Measurements from ENCODE around the gene SLC25A23.

SLC25A23 gene

GRCh38 chr19:6425732-6426620, 33.6 kb downstream of the SLC25A23 start:
- peak overlapping the region; percentile 0 for H2AK5ac ChIP-seq (ENCODE audit: low read depth, low read length)
- H4K8ac ChIP-seq (ENCODE audit: low read depth, low read length) = no peak overlapping the region
- H3K18ac ChIP-seq (ENCODE audit: low read length) = peak overlapping the region; percentile 78
- H3K4ac ChIP-seq (ENCODE audit: low read length) = no peak overlapping the region
- peaks cover 0 to 5% (median 4%) of the 10 kb centered on the region in 3 experiments for H3K27me3 ChIP-seq (ENCODE audit: control insufficient read depth in 3 of 3, insufficient read depth in 3 of 3, low read depth in 1 of 3, low read length in 3 of 3)
- no peak overlapping the region for H2BK120ac ChIP-seq (ENCODE audit: low read depth, low read length)
- peaks cover 12% of the 10 kb centered on the region for H3K79me1 ChIP-seq (ENCODE audit: low read depth, low read length)
- H3K4me1 ChIP-seq (ENCODE audit: control insufficient read depth in 2 of 2, insufficient read depth in 1 of 2, low read depth in 1 of 2, low read length in 2 of 2) = peaks cover 9 to 13% of the 10 kb centered on the region in 2 donors
- peak overlapping the region; percentile 52 for H3K27ac ChIP-seq (replicated peaks; ENCODE audit: low read length)
- H3K4me3 ChIP-seq (ENCODE audit: low read length in 2 of 2) = peak overlapping the region in 1 of 2 donors; percentile 63
- H2AFZ ChIP-seq (ENCODE audit: low read length) = peak overlapping the region; percentile 79
- no peak overlapping the region for H2BK5ac ChIP-seq (ENCODE audit: low read length)
- peak overlapping the region; percentile 60 for H2BK12ac ChIP-seq (ENCODE audit: low read length)
- peak overlapping the region; percentile 15 for H3K4me2 ChIP-seq (ENCODE audit: insufficient read depth, low read length, poor library complexity, severe bottlenecking)
- peak overlapping the region; percentile 28 for H3K14ac ChIP-seq (ENCODE audit: low read length)
- no peak overlapping the region for H3K9ac ChIP-seq (ENCODE audit: low read depth, low read length, poor library complexity)
- WGBS, 2 donors (ENCODE audit: extremely low coverage in 2 of 2, insufficient read length in 2 of 2, insufficient replicate concordance in 1 of 2) = no CpG with 5 or more reads among the region's 21 CpGs
- peak overlapping the region; percentile 11 for H2BK15ac ChIP-seq (ENCODE audit: low read length)
- peaks cover 4 to 5% of the 10 kb centered on the region in 2 donors for H3K9me3 ChIP-seq (replicated peaks in 1 of 2; ENCODE audit: control insufficient read depth in 2 of 2, insufficient read depth in 1 of 2, low read depth in 1 of 2, low read length in 2 of 2)
- H4K91ac ChIP-seq (ENCODE audit: low read depth, low read length, poor library complexity) = no peak overlapping the region
- no peak for DNase-seq (ENCODE audit: low spot score)
- peaks cover 14 to 25% of the 10 kb centered on the region in 2 donors for H3K36me3 ChIP-seq (replicated peaks in 1 of 2; ENCODE audit: control insufficient read depth in 2 of 2, insufficient read depth in 2 of 2, low read length in 2 of 2)
- no peak overlapping the region for H3K23ac ChIP-seq (ENCODE audit: low read depth, low read length, poor library complexity)

- WGBS, 2 donors (ENCODE audit: extremely low coverage in 2 of 2, insufficient read length in 2 of 2, insufficient replicate concordance in 1 of 2) = no CpG with 5 or more reads among the region's 43 CpGs
- Histone ChIP-seq H3K4ac (ENCODE audit: low read length) (no peak overlapping the region), H3K23ac (ENCODE audit: low read depth, low read length, poor library complexity) (no peak overlapping the region), H3K18ac (ENCODE audit: low read length) (peak overlapping the region; percentile 78), H3K27ac (replicated peaks; ENCODE audit: low read length) (peak overlapping the region; percentile 52), H2BK15ac (ENCODE audit: low read length) (peak overlapping the region; percentile 2), H2AFZ (ENCODE audit: low read length) (peak overlapping the region; percentile 79), H4K91ac (ENCODE audit: low read depth, low read length, poor library complexity) (no peak overlapping the region), H3K27me3 (ENCODE audit: control insufficient read depth in 3 of 3, insufficient read depth in 3 of 3, low read depth in 1 of 3, low read length in 3 of 3) (peaks cover 0 to 5% (median 4%) of the 10 kb centered on the region in 3 experiments), H3K4me1 (ENCODE audit: control insufficient read depth in 2 of 2, insufficient read depth in 1 of 2, low read depth in 1 of 2, low read length in 2 of 2) (peaks cover 9 to 13% of the 10 kb centered on the region in 2 donors), H3K4me3 (ENCODE audit: low read length in 2 of 2) (no peak overlapping the region), H3K9ac (ENCODE audit: low read depth, low read length, poor library complexity) (no peak overlapping the region), H2BK12ac (ENCODE audit: low read length) (no peak overlapping the region), H2BK5ac (ENCODE audit: low read length) (no peak overlapping the region), H2BK120ac (ENCODE audit: low read depth, low read length) (no peak overlapping the region), H3K36me3 (replicated peaks in 1 of 2; ENCODE audit: control insufficient read depth in 2 of 2, insufficient read depth in 2 of 2, low read length in 2 of 2) (peaks cover 21 to 33% of the 10 kb centered on the region in 2 donors), H3K9me3 (replicated peaks in 1 of 2; ENCODE audit: control insufficient read depth in 2 of 2, insufficient read depth in 1 of 2, low read depth in 1 of 2, low read length in 2 of 2) (peaks cover 4 to 5% of the 10 kb centered on the region in 2 donors), H3K79me1 (ENCODE audit: low read depth, low read length) (peaks cover 18% of the 10 kb centered on the region), H2AK5ac (ENCODE audit: low read depth, low read length) (no peak overlapping the region), H3K4me2 (ENCODE audit: insufficient read depth, low read length, poor library complexity, severe bottlenecking) (peak overlapping the region; percentile 15), H3K14ac (ENCODE audit: low read length) (no peak overlapping the region), H4K8ac (ENCODE audit: low read depth, low read length) (no peak overlapping the region)
- DNase-seq (ENCODE audit: low spot score) = peak; percentile 100
Measured at GRCh38 chr19:6424939-6425731, 34.5 kb downstream of the SLC25A23 start.

GRCh38 chr19:6424195-6424938, 35.2 kb downstream of the SLC25A23 start, which contains the start of gene KHSRP:
KHSRP (minus strand) TSS chr19:6424811; CDS start chr19:6424701, 110 bp downstream.
- Histone ChIP-seq H2BK15ac (ENCODE audit: low read length) (peak within 1 kb of the TSS; percentile 2), H3K4ac (ENCODE audit: low read length) (no peak within 1 kb of the TSS), H2BK12ac (ENCODE audit: low read length) (no peak within 1 kb of the TSS), H3K36me3 (replicated peaks in 1 of 2; ENCODE audit: control insufficient read depth in 2 of 2, insufficient read depth in 2 of 2, low read length in 2 of 2) (peaks cover 28 to 41% of the 10 kb centered on the region in 2 donors), H2BK5ac (ENCODE audit: low read length) (peak within 1 kb of the TSS; percentile 11), H2AFZ (ENCODE audit: low read length) (peak within 1 kb of the TSS; percentile 79), H3K79me1 (ENCODE audit: low read depth, low read length) (peaks cover 20% of the 10 kb centered on the region), H3K14ac (ENCODE audit: low read length) (peak within 1 kb of the TSS; percentile 75), H3K23ac (ENCODE audit: low read depth, low read length, poor library complexity) (peak within 1 kb of the TSS; percentile 96), H3K18ac (ENCODE audit: low read length) (peak within 1 kb of the TSS; percentile 89), H4K91ac (ENCODE audit: low read depth, low read length, poor library complexity) (no peak within 1 kb of the TSS), H4K8ac (ENCODE audit: low read depth, low read length) (no peak within 1 kb of the TSS), H3K4me1 (ENCODE audit: control insufficient read depth in 2 of 2, insufficient read depth in 1 of 2, low read depth in 1 of 2, low read length in 2 of 2) (peaks cover 9 to 13% of the 10 kb centered on the region in 2 donors), H3K4me2 (ENCODE audit: insufficient read depth, low read length, poor library complexity, severe bottlenecking) (peak within 1 kb of the TSS; percentile 82), H3K9me3 (replicated peaks in 1 of 2; ENCODE audit: control insufficient read depth in 2 of 2, insufficient read depth in 1 of 2, low read depth in 1 of 2, low read length in 2 of 2) (peaks cover 4 to 5% of the 10 kb centered on the region in 2 donors), H3K9ac (ENCODE audit: low read depth, low read length, poor library complexity) (peak within 1 kb of the TSS; percentile 92), H2BK120ac (ENCODE audit: low read depth, low read length) (no peak within 1 kb of the TSS), H3K4me3 (ENCODE audit: low read length in 2 of 2) (peak within 1 kb of the TSS; percentile 96 to 98), H3K27me3 (ENCODE audit: control insufficient read depth in 3 of 3, insufficient read depth in 3 of 3, low read depth in 1 of 3, low read length in 3 of 3) (no peaks in the 10 kb centered on the region), H3K27ac (replicated peaks; ENCODE audit: low read length) (peak within 1 kb of the TSS; percentile 52), H2AK5ac (ENCODE audit: low read depth, low read length) (peak within 1 kb of the TSS; percentile 60)
- DNase-seq (ENCODE audit: low spot score) = no peak
- no CpG with 5 or more reads among the region's 114 CpGs for WGBS, 2 donors (ENCODE audit: extremely low coverage in 2 of 2, insufficient read length in 2 of 2, insufficient replicate concordance in 1 of 2)
